ENCODE data around the gene CADM4. TPM values are rescaled to one million over a fixed set of nuclear protein-coding genes. Genes with fewer than 3 reads are reported as not detected.

Gene CADM4
- total and polyA plus RNA-seq, 2 of the 8 experiments (the other 6 are each of a cell fraction or from before 2014, with no cell fraction given), result 13.5 to 25.0 TPM

DNA sequence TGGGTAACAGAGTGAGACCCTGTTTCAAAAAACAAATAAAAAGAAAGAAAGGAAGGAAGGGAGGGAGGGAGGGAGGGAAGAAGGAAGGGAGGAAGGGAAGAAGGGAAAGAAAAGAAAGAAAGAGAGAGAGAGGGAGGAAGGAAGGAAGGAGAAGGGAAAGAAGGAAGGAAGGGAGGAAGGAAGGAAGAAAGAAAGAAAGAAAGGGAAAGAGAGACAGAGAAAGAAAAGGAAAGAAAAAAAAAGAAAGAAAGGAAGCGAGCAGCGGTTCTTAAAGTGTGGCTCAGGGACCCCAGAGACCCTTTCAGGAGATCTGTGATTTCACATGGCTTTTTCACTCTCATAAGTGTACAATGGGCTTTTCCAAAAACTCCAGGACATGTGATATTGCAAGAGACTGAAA is 9.9 kb upstream of the CADM4 start (continued):
- TF ChIP-seq BRCA1 (IDR thresholded peaks at IDR 0.05; ENCODE audit: low read depth, low read length) (no peak), NANOG (IDR thresholded peaks at IDR 0.05; ENCODE audit: insufficient read depth, low read depth, low read length, poor library complexity, severe bottlenecking) (no peak), SUZ12 (IDR thresholded peaks at IDR 0.05; ENCODE audit: low read length) (no peak), RAD21 (IDR thresholded peaks at IDR 0.05 in 1 of 2, conservative IDR thresholded peaks at IDR 0.05 in 1 of 2; ENCODE audit: low read depth in 2 of 2, low read length in 2 of 2) (no peak), CHD2 (IDR thresholded peaks at IDR 0.05; ENCODE audit: low read length) (no peak), CBX8 (IDR thresholded peaks at IDR 0.05; ENCODE audit: borderline replicate concordance, low read depth, low read length) (no peak), PHF8 (conservative IDR thresholded peaks at IDR 0.05; ENCODE audit: low read depth, low read length) (no peak), JUN (IDR thresholded peaks at IDR 0.05; ENCODE audit: low read depth, low read length) (no peak), POLR2AphosphoS5 (IDR thresholded peaks at IDR 0.05; ENCODE audit: low read depth, low read length) (no peak)
- TF ChIP-seq, protein P1, sequence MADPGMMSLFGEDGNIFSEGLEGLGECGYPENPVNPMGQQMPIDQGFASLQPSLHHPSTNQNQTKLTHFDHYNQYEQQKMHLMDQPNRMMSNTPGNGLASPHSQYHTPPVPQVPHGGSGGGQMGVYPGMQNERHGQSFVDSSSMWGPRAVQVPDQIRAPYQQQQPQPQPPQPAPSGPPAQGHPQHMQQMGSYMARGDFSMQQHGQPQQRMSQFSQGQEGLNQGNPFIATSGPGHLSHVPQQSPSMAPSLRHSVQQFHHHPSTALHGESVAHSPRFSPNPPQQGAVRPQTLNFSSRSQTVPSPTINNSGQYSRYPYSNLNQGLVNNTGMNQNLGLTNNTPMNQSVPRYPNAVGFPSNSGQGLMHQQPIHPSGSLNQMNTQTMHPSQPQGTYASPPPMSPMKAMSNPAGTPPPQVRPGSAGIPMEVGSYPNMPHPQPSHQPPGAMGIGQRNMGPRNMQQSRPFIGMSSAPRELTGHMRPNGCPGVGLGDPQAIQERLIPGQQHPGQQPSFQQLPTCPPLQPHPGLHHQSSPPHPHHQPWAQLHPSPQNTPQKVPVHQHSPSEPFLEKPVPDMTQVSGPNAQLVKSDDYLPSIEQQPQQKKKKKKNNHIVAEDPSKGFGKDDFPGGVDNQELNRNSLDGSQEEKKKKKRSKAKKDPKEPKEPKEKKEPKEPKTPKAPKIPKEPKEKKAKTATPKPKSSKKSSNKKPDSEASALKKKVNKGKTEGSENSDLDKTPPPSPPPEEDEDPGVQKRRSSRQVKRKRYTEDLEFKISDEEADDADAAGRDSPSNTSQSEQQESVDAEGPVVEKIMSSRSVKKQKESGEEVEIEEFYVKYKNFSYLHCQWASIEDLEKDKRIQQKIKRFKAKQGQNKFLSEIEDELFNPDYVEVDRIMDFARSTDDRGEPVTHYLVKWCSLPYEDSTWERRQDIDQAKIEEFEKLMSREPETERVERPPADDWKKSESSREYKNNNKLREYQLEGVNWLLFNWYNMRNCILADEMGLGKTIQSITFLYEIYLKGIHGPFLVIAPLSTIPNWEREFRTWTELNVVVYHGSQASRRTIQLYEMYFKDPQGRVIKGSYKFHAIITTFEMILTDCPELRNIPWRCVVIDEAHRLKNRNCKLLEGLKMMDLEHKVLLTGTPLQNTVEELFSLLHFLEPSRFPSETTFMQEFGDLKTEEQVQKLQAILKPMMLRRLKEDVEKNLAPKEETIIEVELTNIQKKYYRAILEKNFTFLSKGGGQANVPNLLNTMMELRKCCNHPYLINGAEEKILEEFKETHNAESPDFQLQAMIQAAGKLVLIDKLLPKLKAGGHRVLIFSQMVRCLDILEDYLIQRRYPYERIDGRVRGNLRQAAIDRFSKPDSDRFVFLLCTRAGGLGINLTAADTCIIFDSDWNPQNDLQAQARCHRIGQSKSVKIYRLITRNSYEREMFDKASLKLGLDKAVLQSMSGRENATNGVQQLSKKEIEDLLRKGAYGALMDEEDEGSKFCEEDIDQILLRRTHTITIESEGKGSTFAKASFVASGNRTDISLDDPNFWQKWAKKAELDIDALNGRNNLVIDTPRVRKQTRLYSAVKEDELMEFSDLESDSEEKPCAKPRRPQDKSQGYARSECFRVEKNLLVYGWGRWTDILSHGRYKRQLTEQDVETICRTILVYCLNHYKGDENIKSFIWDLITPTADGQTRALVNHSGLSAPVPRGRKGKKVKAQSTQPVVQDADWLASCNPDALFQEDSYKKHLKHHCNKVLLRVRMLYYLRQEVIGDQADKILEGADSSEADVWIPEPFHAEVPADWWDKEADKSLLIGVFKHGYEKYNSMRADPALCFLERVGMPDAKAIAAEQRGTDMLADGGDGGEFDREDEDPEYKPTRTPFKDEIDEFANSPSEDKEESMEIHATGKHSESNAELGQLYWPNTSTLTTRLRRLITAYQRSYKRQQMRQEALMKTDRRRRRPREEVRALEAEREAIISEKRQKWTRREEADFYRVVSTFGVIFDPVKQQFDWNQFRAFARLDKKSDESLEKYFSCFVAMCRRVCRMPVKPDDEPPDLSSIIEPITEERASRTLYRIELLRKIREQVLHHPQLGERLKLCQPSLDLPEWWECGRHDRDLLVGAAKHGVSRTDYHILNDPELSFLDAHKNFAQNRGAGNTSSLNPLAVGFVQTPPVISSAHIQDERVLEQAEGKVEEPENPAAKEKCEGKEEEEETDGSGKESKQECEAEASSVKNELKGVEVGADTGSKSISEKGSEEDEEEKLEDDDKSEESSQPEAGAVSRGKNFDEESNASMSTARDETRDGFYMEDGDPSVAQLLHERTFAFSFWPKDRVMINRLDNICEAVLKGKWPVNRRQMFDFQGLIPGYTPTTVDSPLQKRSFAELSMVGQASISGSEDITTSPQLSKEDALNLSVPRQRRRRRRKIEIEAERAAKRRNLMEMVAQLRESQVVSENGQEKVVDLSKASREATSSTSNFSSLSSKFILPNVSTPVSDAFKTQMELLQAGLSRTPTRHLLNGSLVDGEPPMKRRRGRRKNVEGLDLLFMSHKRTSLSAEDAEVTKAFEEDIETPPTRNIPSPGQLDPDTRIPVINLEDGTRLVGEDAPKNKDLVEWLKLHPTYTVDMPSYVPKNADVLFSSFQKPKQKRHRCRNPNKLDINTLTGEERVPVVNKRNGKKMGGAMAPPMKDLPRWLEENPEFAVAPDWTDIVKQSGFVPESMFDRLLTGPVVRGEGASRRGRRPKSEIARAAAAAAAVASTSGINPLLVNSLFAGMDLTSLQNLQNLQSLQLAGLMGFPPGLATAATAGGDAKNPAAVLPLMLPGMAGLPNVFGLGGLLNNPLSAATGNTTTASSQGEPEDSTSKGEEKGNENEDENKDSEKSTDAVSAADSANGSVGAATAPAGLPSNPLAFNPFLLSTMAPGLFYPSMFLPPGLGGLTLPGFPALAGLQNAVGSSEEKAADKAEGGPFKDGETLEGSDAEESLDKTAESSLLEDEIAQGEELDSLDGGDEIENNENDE (IDR thresholded peaks at IDR 0.05; ENCODE audit: insufficient replicate concordance, low read length), result no peak
